CD4-positive, alpha-beta T cell treated with Interleukin-17A for 1 hour (primary cell): Measurements from ENCODE around the gene DCAF5.
A peak's percentile ranks its signal among the peaks of the same experiment; 100 is the strongest.
"Not testable (repeated sequence)": the region's sequence is repeated elsewhere in the genome, so short reads cannot be mapped to it uniquely, and the experiment has no call there.

Experiments
- DNase-seq: peaks from one replicate; pipeline ENCODE4 v3.0.0-alpha.2; 2020

The DCAF5 gene

DNA sequence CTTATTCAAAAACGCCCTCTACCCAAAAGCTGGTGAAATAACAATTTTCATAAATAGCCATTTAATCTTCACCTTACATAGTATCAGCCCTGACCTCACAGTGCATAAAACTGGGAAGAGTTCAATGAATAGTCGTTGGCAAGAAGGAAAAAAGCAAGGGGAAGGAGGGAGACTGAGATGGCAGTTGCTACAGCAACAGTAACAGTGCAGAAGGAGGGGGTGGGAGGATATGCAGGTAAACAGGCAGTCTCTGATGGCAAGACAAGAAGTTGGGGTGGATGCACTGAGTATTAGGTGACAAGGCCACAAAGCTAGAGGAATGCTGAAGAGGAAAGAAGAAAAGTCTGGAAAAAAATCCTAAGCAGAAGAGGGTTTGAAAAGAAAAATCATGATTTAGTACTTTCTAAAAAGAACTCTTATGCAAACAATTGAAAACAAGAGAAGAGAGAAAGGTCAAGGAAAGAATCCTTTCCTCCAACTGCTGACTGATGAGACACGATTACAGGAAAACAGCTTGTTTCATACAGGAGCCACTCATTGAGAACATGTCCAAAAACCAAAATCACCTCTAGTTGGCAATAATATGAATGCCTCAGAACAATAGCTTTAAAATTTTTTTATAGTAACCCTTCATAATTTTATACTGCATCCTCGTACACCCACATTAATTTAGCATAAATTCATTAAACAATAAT lies 56.0 kb downstream of the DCAF5 start:
- DNase-seq = no peak

DNA sequence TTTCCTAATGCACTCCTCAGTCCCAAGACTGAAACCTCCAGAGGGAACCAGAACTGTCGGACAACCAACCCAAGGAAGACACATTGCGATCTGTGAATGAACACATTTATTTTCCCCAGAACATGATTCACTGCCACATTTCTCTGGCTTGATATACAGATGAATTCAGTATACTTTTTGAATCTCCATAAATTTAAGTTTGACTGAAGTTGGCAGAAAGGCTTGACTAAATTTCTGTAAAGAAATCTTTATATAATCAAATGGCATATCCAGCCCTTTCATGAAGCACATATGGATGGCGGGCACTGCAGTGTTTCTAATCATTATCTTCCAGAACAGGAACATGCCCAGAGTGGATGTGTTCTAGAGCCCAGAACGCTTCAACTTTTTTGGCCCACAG lies 56.7 kb downstream of the DCAF5 start:
- DNase-seq = no peak

DNA sequence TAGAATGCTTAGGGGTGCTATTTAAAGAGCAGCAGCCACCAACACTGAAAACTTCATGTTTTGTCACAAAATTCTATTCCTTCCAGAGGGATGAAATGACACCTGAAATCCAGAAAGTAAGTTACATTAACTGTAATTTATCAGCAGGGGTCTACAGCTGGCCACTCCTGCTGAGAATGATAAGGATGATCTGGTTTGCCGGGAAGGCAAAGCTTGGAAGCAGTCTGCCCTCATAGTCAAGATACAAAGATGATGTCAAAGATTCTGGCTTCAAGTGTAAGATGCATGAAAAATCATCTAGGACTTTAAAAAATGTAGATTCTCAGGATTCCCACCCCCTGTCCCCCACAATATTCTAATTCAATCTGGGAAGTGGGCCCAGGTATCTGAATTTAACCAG lies 58.4 kb downstream of the DCAF5 start:
- DNase-seq = no peak

DNA sequence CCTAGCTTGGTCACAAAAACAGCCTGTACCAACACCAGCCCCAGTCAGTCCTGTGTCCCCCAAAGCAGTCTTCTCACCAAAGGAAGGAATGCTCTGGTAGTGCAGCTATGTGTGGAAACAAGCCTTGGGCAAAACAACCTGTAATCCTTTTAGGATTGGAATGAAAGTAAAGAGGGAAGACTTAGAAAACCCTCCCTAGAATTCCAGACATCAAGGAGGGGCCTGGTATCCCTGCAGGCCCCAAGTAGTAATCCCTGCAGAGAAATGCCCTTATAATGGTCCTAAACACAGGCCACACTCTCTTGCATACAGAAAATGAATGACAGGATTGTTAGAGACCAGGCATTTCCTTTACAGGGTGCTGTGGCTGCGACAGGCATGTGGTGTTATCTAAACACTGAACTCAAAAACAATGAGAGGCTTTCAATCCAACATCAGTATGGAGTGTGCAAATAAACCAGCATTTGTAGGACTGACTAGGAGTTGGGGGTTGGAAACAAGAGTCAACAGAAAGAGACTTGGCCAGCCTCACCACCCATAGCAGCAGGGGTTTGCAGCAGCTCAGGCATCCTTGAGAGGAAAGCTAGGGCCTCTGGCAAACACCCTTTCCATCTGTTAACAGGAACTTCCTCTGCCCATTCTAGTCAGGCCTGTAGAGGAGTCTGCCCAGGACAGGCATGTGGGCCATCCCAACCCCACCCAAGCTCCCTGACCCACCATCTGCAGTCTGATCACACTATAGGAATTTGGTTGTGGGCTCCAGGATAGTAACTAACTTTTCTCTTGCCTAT lies 59.1 kb downstream of the DCAF5 start:
- DNase-seq = no peak

DNA sequence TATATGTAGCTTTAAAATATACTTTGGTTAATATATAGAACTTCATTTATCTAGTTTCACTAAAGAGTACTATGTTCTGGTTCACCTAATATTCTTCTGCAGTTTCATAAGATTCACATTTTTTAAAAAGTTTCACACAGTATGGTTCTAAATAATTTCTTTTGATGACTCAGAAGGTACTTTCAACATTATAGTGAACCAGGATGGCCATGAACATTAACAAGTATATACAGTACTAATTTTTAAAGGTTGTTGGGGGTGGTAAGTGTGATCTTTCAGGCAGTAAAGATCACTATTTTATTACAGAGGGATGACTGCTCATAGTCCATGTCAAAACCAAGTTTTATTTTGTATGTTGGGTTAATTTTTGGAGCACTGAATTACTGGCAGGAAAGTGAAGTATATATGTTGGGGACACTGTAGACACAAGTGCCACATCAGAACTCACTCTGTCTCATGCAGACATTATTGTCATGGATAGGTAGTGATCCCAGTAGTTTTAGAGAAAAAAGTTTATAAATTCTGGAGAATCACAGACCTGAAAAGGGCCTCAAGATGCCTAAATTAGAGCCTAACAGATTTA lies 60.0 kb downstream of the DCAF5 start:
- DNase-seq = no peak

DNA sequence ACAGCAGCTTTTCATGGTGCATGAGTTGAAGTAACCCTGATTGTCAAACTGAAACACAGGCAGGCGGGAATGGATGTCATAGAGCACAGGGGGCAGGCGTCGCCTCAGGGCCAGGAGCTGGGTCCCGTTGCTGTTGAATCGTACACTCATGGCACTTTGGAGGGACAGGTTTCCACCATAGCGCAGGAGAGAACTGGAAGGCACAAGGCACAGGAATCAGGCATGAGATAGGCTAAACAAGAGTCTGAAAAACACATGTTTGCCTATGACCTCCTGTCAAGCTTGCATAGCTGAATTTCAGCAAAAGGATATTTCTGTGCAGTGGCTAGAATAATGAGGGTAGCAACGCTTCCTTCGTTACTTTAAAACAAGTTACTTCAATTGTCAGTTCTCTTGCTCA lies 61.2 kb downstream of the DCAF5 start:
- no peak for DNase-seq

DNA sequence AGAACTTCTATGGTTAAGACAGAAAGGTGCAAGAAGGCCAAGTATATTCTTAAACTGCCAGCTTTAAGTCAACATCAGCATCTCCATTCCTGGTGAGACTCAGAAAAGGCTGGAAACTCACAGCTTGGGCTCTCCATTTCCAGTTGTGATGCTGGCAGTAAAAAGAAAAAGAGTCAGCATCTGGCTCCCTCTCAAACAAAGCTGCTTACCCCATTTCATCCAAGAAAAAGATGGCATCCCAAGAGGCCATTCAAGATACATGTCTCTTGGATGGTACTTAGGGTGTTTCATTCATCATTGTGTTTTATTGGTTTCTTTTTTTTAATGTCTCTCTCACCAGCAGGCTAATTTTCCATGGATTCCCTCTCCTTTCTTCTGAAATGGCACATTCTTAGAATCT lies 61.9 kb downstream of the DCAF5 start:
- no peak for DNase-seq

DNA sequence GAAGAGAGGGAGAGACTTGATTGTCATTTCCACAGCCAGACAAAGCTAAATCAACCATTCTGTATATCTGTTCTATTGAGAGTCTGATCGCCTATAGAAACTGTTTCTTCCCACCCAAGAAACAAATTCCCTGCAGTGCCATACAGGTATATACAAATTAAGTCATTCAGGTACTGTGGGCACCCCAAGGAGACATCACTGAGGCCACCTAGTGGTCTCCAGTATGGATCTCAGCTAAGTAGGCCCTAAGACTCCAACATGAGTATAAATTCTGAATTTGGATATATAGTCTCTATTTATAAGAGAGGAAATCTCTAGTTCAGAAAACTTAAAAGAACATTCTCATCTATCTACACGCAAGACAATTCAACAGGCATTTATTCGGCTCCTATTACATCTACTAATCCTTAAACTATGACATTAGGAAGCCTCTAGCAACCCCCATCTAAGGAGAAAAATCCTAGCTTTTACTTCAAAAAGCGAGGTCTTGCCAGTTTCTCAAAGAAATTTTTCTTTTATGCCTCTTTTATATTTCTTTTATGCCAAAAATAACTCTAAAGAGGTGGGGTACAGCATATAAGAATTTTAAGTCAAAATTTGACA lies 62.6 kb downstream of the DCAF5 start:
- DNase-seq = peak; percentile 45

DNA sequence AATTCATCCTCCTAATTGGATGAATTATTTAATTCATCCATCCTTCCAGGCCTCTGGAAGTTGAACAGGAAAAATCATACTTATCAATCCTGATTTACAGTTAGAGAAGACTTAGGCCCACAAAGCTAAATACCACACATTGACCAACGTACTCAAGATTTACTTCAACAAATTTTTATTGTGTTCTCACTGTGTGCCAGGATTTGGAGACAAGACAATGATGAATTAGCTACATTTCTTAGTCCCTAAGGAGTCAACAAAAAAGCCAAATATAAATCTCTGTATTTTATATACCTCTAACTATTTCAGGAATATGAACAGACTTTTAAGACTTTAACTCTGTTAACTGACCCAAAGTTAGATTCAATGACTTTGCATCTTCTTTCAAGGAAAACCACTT lies 63.9 kb downstream of the DCAF5 start:
- DNase-seq = no peak

DNA sequence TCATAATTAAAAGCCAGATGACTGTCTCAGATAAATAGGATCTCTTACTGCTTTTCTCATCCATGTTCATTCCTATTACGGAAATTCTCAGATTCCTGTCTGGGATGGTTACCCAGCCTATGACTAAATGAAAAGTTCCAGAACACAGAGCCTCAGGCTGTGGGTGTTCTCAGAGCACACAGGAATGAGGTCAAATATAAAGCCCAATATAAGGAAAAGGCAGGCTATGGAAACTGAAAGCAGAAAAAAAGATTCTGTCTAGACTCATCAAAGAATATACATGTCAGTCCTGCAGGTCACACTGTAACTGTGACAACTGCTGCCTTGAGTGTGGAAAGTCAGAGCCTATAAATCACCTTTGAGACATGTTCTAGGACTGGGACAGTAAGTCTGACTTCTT lies 64.3 kb downstream of the DCAF5 start:
- DNase-seq = no peak

DNA sequence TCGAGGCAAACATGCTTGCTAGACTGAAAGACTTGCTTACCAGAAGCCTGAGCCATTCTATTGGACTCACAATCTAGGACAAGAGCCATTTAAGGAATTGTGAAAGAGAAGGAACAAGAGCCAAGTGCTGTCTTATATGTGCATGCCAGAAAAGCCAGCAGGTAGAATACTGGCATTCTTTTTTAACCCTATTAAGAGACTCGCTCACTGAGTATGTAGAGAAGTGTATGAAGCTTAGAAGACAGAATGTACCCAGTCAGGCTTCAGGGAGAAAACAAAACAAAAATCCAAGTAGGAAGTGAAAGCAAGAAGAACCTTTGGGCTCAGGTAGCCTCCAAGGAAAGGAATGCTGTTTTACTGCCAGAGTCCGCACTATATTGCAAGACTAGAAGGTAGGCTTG lies 65.9 kb downstream of the DCAF5 start:
- DNase-seq = no peak

DNA sequence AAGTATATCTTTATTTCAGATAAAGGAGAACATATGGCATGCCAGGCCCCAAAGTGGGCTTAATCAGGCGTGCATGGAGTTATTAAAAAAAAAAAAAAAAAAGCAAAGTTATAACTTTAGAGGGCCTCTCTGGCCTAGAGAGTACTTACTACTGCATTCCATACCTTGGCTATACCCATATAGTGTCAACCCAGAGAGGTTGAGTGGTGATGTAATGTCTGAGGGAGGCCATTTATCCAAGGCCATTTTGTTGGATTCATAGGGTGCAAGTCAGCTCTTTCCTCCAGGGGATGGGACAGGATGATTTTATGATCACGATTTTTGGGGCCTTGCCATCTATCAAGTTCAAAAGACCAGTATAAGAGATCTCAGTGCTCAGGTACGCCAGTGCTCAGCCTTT lies 66.4 kb downstream of the DCAF5 start:
- DNase-seq = no peak

DNA sequence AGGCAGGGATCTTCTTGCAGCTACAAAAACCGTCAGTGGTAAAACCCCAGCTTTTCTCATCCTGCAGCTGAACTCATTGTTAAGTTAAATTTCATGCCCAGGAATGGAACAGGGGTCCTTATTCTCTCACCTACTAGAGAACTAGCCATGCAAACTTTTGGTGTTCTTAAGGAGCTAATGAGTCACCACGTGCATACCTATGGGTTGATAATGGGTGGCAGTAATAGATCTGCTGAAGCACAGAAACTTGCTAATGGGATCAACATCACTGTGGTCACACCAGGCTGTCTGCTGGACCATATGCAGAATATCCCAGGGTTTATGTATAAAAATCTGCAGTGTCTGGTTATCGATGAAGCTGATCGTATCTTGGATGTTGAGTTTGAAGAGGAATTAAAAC lies 68.9 kb downstream of the DCAF5 start:
- no peak for DNase-seq

DNA sequence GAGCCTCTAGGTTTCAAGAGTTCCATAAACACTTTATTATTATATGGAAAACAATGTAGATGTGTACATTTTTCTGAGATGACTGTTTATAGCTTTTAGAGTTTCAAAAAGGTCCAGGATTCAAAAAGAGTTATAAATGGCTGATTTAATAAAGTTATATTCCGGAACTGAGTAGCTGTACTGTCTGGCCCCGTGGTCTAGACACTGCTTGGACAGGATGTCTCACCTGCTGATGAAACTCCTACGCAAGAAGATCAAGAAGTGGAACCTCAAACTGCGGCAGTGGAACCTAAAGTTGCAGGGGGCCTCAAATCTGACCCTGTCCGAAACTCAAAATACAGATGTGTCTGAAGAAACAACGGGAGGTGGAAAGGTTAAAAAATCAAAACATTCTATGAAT lies 69.7 kb downstream of the DCAF5 start:
- no peak for DNase-seq

DNA sequence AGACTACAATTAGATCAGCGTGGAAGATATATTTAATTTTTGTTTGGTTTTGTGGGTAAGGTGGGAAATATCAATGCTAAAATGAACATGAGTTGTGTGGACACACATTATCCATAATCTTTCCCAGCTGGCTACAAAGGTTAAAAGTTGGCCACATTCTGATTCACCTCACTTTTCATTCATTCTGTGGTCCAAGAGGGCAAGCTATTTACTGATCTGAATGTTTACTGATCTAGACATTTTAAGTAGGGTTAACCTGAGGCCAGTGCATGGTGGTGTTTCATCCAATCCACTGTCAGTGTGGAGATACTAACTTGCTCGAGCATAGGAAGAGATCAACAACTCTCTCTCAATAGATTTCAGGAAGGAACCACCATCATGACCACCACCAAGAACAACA lies 71.6 kb downstream of the DCAF5 start:
- no peak for DNase-seq

DNA sequence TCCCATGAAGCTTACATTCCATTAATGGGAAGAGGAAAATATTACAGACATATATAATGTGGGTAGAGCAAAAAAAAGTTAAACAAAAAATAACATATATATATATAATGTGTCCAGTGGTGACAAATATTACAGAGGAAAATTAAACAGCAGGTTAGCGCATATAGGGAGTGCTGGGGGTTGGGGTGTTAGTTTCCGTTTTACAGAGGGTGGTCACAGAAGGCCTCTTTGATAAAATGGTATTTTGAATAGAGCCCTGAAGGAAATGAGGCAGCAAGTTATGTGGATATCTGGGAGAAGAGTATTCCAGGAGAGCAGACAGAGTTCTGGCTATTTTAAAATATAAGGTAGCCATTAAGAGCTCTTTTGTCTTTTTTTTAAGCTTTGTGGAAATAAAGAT lies 73.2 kb downstream of the DCAF5 start:
- DNase-seq = no peak

DNA sequence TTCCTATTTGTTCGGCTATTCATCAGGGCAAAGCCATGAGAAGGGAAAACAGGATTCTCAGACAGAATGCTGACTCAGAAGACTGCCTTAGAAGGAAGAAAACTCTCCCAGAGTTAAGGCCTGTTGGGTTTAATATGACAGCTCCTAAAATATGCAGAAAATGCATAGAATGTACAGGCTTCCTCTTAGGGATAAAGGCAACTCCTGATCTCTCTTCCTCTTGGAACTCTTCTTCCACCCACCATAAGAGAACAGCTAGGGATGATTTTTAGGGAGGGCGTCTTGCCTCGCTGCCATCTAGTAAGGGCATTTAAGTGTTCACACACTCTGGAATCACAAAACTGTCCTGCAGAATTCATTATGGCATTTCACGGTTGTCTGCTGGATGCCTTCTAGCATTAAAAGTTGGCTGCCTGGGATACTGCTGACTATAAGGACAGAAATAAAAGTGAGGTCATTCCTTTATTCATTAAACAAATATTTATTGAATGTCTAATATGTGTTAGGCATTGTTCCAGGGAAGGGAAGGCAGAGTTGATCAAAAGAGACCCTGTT lies 73.7 kb downstream of the DCAF5 start:
- DNase-seq = no peak

DNA sequence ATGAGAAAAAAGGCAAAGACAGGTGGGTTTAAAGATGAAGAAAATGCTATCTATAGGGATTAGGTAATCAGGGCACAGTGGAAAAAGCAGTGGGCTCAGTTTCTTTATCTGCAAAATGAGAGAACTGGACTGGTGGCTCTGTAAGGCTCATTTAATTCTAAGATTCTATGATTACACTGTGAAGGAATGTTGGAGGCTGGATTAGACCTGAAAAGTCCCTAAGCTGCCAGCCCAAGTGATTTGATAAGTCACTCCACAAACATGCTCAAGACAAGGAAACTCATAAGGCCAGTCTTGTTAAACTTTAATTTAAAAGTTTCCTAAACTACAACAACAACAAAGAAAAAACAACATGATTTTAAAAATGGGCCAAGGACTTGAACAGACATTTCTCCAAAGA lies 75.1 kb downstream of the DCAF5 start:
- DNase-seq = no peak

DNA sequence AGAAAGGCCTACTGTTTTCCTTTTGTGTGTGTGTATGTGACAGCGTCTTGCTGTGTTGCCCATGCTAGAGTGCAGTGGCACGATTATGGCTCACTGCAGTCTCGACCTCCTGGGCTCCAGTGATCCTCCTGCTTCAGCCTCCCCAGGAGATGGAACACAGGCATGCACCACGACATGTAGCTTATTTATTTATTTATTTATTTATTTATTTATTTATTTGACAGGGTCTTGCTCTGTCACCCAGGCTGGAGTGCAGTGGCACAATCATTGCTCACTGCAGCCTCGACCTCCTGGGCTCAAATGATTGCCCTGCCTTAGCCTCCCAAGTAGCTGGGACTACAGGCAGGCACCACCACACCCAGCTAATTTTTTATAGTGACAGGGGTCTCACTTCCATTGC lies 75.7 kb downstream of the DCAF5 start:
- DNase-seq = not testable (repeated sequence)

DNA sequence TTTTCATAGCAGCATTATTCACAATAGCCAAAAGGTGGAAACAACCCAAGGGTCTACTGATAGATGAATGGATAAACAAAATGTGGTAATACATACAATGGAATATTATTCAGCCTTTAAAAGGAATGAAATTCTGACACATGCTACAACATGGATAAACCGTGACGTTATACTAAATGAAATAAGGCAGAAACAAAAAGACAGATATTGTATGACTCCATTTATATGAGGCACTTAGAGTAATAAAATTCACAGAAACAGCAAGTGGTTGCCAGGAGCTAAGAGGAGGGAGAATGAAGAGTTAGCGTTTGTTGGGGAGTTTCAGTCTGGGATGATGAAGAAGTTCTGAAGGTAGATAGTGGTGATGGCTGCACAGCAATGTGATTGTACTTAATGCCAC lies 76.6 kb downstream of the DCAF5 start:
- DNase-seq = no peak

DNA sequence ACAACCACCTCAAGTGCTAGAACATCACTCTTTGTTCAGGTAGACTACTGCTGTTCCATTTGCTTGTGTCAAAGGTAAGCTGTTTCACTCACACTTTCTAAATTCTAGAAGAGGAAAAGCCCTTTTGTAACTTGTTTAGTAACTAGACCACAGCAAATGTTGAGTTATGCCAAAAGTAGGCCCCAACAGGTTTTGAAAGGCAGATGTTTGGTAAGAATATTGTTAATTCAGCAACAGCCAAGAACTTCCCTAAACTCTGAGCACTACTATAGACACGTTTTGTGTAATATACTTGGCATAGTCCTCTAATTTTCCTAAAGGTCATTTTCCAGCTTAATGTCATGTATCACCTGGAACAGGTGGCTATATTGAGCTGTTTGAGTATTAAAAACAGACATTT lies 79.0 kb downstream of the DCAF5 start:
- no peak for DNase-seq

DNA sequence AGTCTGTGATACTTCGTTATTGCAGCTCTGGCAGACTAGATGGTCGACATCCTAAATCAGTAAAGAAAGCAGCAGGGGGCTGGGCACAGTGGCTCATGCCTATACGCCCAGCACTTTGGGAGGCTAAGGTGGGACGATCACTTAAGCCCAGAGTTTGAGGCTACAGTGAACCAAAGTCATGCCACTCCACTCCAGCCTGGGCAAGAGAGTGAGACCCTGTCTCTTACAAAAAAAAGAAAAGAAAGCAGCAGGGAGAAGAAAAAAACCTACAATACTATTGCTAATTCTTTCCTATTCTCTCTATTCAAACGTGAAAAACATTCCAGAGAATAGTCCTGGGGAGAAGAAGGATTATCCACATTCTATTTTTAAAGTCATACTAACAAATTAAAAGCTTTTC lies 79.5 kb downstream of the DCAF5 start:
- DNase-seq = no peak

DNA sequence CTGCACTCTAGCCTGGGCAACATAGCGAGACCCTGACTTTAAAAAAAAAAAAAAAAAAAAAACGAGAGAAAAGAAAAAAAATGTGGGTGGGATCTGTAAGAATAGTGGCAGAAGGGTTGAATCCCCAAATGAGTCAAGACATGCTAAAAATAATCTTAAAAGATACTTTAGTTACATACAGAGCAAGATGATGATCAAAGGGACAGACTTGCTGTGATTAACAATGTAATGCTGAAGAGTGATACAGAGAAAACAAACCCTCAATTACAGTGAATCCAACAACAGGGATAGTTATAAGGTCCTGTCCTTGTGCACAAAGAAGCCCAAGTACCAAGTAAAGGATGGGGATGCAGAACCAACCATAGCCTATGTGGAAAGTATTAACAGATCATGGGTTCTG lies 80.3 kb downstream of the DCAF5 start:
- DNase-seq = no peak
